Adrenal gland (tissue), 12 donors: Measurements from ENCODE around the gene NAALADL2. TPM values are rescaled to one million over a fixed set of nuclear protein-coding genes. Genes with fewer than 3 reads are reported as not detected.

Experiments used
- DNase-seq, 7 donors: peaks; one replicate each; pipeline ENCODE4 v3.0.0-alpha.2; 2019 to 2020
- H3K27ac ChIP-seq, 5 donors: fragments of 200-600 bp; sonication (generic) in 4 of 5; 1 replicate in 3 of 5; 2 replicates in 2 of 5; pipeline versions ENCODE4 v1.5.1 to v1.8.0; 2016 to 2020; ENCODE audit warnings: mild to moderate bottlenecking in 1 of 5
- H3K27me3 ChIP-seq: fragments of 200-600 bp; 2 replicates; pipeline ENCODE4 v1.8.0; 2021
- H3K36me3 ChIP-seq, 2 donors: fragments of 200-600 bp; replicated peaks in 1 of 2; 1 replicate in 1 of 2; 2 replicates in 1 of 2; pipeline versions ENCODE4 v1.5.1 to v1.8.0; 2018 to 2022
- H3K4me1 ChIP-seq, 2 donors: fragments of 200-600 bp; replicated peaks in 1 of 2; 1 replicate in 1 of 2; 2 replicates in 1 of 2; pipeline versions ENCODE4 v1.5.1 to v1.8.0; 2018 to 2021
- H3K4me3 ChIP-seq, 4 donors: fragments of 200-600 bp; sonication (generic) in 3 of 4; one replicate each; pipeline ENCODE4 v1.5.1; 2016 to 2018
- H3K9me3 ChIP-seq, 3 donors: fragments of 200-600 bp; sonication (generic) in 1 of 3; replicated peaks in 1 of 3; 1 replicate in 2 of 3; 2 replicates in 1 of 3; pipeline versions ENCODE4 v1.5.1 to v1.8.0; 2016 to 2021
- POLR2A ChIP-seq, 2 donors: fragments of 450-650 bp; IDR thresholded peaks; one replicate each; pipeline ENCODE4 v1.6.1; 2017; ENCODE audit warnings: antibody characterized with exemption in 2 of 2, mild to moderate bottlenecking in 2 of 2, moderate library complexity in 1 of 2
- WGBS, 4 donors: extraction: QIAGEN DNeasy Blood & Tissue Kit in 2 of 4; methylation state at CpG; one replicate each; pipeline versions ENCODE4 v1.1.5 to v1.1.7; 2013 to 2017; 5-methylcytosine and 5-hydroxymethylcytosine counted together
- intact Hi-C, 2 donors: fragments of 100-400 bp; cut with DNase I; formaldehyde crosslinking; loops; one replicate each; pipeline versions ENCODE4 v1.14.1 to v1.15.0; 2022 to 2023
- polyA plus RNA-seq, 3 donors: library from polyadenylated mRNA; stranded (reverse); fragments of 200-250 nt in 2 of 3; fragments of 350-450 nt in 1 of 3; fragmentation: Illumina TruSeq in 1 of 3; extraction: RNeasy Lipid Tissue Mini Kit (QIAGEN cat#74804) in 1 of 3; gene quantifications; one replicate each; pipeline ENCODE4 v1.2.3, GENCODE V29; 2013 to 2014
- total RNA-seq, 9 donors: library from RNA; depleted of rRNA in 4 of 9; stranded (reverse); fragments of >200 nt in 4 of 9; fragments of 120-200 nt in 1 of 9; fragmentation: NEBNext Ultra II Directional in 1 of 9; extraction: Animal tissue kit (Norgen Biotek cat#: 25700) in 1 of 9; gene quantifications; one replicate each; pipeline versions ENCODE4 v1.1.0 to v1.2.4, GENCODE V29; 2013 to 2023
- TF ChIP-seq, protein P1 (sequence below), 6 experiments: fragments of 450-650 bp in 4 of 6; fragments of 200-600 bp in 2 of 6; sonication (generic) in 1 of 6; IDR thresholded peaks; 1 replicate in 5 of 6; 2 replicates in 1 of 6; pipeline versions ENCODE4 v1.5.1 to v1.8.0; 2016 to 2021; ENCODE audit warnings: antibody characterized with exemption in 6 of 6, mild to moderate bottlenecking in 2 of 6, moderate library complexity in 1 of 6
- donor health status: healthy with polysubstance abuse.
- donor health status: Bipolar disorder and iron deficiency.
- donor health status: DM: yes; HTN: yes; CAD: no.
- donor health status: DM: no; HTN: no; CAD: no.
- donor health status: DM: no; HTN: no; CAD: no.
- donor health status: DM: yes; HTN: yes; CAD: no.

NAALADL2 gene
- total and polyA plus RNA-seq, 12 donors: 0.24 to 7.8 (median 4.8) TPM

GRCh38 chr3:175287361-175287963, 428.3 kb downstream of the NAALADL2 start:
- WGBS, 4 donors: 78 to 85% (median 82%) methylated on average over 3 of the region's 3 CpGs
- H3K4me1 ChIP-seq: no peaks in the 10 kb centered on the region
- intact Hi-C loops: no loop called here

GRCh38 chr3:175288621-175289020, 429.5 kb downstream of the NAALADL2 start:
- WGBS, 4 donors: 72 to 77% (median 75%) methylated on average over 4 of the region's 4 CpGs
- TF ChIP-seq POLR2A (IDR thresholded peaks at IDR 0.05): no peak
- TF ChIP-seq, protein P1, sequence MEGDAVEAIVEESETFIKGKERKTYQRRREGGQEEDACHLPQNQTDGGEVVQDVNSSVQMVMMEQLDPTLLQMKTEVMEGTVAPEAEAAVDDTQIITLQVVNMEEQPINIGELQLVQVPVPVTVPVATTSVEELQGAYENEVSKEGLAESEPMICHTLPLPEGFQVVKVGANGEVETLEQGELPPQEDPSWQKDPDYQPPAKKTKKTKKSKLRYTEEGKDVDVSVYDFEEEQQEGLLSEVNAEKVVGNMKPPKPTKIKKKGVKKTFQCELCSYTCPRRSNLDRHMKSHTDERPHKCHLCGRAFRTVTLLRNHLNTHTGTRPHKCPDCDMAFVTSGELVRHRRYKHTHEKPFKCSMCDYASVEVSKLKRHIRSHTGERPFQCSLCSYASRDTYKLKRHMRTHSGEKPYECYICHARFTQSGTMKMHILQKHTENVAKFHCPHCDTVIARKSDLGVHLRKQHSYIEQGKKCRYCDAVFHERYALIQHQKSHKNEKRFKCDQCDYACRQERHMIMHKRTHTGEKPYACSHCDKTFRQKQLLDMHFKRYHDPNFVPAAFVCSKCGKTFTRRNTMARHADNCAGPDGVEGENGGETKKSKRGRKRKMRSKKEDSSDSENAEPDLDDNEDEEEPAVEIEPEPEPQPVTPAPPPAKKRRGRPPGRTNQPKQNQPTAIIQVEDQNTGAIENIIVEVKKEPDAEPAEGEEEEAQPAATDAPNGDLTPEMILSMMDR (IDR thresholded peaks at IDR 0.05): no peak
- H3K27me3 ChIP-seq: no peaks in the 10 kb centered on the region
- DNase-seq: no peak
- H3K9me3 ChIP-seq: no peaks in the 10 kb centered on the region
- H3K4me3 ChIP-seq: no peak overlapping the region
- no peaks in the 10 kb centered on the region for H3K36me3 ChIP-seq
- intact Hi-C loops: no loop called here
- H3K27ac ChIP-seq: no peak overlapping the region
- no peaks in the 10 kb centered on the region for H3K4me1 ChIP-seq

More at GRCh38 chr3:175287361-175287963, 428.3 kb downstream of the NAALADL2 start:
- H3K4me3 ChIP-seq: no peak overlapping the region
- H3K9me3 ChIP-seq: no peaks in the 10 kb centered on the region
- TF ChIP-seq, protein P1 (IDR thresholded peaks at IDR 0.05): no peak
- TF ChIP-seq POLR2A (IDR thresholded peaks at IDR 0.05): no peak
- H3K27me3 ChIP-seq: no peaks in the 10 kb centered on the region
- H3K36me3 ChIP-seq: no peaks in the 10 kb centered on the region
- no peak for DNase-seq
- H3K27ac ChIP-seq: no peak overlapping the region

GRCh38 chr3:175294793-175295192, 435.7 kb downstream of the NAALADL2 start:
- Histone ChIP-seq H3K4me1 (no peaks in the 10 kb centered on the region), H3K9me3 (no peaks in the 10 kb centered on the region), H3K27ac (no peak overlapping the region), H3K36me3 (no peaks in the 10 kb centered on the region), H3K4me3 (no peak overlapping the region), H3K27me3 (no peaks in the 10 kb centered on the region)
- DNase-seq: no peak
- TF ChIP-seq POLR2A (IDR thresholded peaks at IDR 0.05): no peak
- TF ChIP-seq, protein P1 (IDR thresholded peaks at IDR 0.05): no peak
- WGBS, 4 donors: 45 to 68% (median 47%) methylated on average over 2 of the region's 2 CpGs
- intact Hi-C loops: no loop called here

DNA sequence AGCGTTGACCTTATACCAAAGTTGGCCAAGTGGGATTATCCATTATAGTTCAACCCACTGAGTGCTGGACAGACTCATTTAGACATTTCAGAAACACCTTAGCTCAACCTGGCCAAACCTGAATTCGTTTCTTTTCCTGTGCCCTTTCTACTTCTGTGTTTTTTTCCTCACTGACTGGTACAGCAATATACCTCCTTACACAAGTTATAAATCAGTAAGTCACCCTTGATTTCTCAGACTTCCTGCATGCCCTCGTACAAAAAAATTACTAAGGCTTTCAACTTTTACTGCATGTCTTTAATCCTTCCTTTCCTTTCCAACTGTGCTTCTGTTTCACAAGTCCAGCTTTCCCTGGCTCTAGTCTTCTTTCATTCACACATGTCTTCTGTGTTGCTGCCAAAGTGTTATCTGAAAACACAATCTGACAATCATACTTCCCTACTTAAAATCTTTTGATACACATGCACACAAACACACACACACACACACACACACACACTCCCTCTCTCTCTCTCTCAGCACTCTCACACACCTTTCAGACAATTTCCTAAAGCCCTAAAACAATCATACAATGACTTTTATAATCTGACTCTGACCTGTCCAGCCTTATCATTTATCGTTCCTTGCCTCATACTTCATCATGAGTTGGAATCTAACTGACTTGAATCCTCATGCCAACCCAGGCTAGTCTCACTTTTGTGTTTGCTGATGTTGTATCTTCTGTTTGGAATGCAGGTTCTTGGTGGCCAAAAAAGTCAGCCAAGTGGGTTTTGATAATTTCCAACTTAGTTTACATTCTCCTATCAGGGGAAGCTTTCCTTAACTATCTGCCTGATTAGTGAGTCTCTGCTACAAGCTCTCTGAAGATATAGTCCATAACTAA, 436.4 kb downstream of the NAALADL2 start:
- Histone ChIP-seq H3K4me1 (no peaks in the 10 kb centered on the region), H3K9me3 (no peaks in the 10 kb centered on the region), H3K27me3 (no peaks in the 10 kb centered on the region), H3K27ac (no peak overlapping the region), H3K4me3 (no peak overlapping the region), H3K36me3 (no peaks in the 10 kb centered on the region)
- no peak for DNase-seq
- WGBS, 4 donors: 43 to 53% (median 48%) methylated on average over 4 of the region's 4 CpGs
- intact Hi-C loops: no loop called here
- TF ChIP-seq, protein P1 (IDR thresholded peaks at IDR 0.05): no peak
- no peak for TF ChIP-seq POLR2A (IDR thresholded peaks at IDR 0.05)
